Stimulated activated CD4-positive, alpha-beta T cell treated with anti-CD3 and anti-CD28 coated beads, Interleukin-12 subunit alpha, Interleukin-12 subunit beta, amount 100 ng/mL, for 24 hours (primary cell): ENCODE measurements around the gene UBL4A.
"Not testable (repeated sequence)": the region's sequence is repeated elsewhere in the genome, so short reads cannot be mapped to it uniquely, and the experiment has no call there.

ENCODE experiments used
- DNase-seq, 2 experiments: peaks; one replicate each; pipeline ENCODE4 v3.0.0-alpha.2; 2020; ENCODE audit warnings: low read depth in 2 of 2

UBL4A gene

GRCh38 chrX:154508384-154508745 lies 21.9 kb upstream of the UBL4A start:
- no peak for DNase-seq

DNA sequence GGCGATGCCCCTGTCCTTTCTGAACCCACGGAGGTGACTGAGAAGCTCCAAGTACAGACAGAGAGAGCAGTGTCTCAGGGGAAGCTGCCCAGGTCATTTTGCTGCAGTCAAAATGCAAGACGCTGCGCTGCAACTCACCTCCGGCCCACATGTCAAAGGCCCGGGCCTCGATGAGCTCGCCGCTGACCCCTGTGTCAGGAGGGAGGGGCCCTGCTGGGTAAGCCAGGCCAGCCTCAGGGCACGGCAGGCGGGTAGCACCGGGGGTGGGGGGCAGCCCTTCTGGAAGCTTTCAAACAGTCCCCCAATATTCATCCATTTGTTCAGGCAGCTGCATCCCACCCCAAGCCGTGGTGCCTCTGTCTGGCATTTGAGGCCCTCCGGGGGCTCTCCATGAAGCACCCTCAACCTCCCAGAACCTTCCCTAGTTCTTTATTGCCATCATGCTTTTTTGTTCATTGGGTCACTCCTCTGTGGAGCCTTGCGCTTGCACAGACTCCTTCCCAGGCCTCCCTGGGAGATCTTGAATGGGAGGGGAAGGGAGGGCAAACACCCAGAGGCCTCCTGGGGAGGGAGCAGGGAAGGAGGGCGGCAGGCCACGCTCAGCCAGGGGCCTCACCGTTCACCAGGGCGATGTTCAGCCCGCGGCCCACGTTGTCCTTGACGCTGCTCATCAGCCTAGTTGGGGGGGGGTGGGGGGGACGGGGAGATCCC lies 21.4 kb upstream of the UBL4A start:
- no peak for DNase-seq

DNA sequence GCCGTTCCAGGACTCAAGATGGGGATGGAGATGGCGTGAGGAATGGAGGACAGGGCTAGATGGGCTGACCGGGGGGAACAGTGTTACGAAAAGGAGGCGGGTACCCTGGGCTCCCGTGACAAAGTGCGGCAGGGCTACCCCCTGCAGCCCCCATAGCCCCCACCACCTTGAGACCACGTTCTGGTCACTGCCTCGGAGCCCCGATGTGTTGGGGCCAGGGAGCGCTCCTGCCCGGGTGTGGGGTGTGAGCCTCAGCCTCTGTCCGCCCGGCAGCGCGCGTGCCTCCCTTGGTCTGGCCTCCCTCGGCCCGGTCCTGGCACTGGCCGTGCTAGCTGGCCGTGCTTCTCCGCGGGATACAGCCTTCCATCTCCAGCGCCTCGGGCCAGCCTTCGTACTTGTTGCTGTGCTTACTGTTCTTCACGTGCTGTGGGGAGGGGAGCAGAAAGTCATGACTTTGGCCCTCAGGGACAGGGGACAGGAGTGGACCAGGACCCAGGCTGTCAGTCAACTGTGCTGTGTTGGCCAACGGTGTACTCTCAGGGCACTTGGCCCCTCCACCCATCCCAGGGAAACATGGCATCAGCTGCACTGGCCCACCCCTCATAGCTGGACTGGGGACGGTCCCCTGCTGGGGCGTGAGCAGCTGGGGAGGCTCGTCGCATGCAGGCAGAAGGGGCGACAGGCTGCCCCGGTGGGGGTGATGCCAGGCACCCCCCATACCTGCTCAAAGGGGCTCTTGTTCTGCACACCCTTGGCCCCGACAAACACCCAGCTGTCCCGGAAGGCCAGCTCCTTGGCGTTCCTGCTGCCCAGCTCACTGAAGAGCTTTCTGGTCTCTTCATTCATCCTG lies 20.3 kb upstream of the UBL4A start:
- no peak for DNase-seq

GRCh38 chrX:154505734-154506133 lies 19.3 kb upstream of the UBL4A start:
- no peak for DNase-seq

- no peak for DNase-seq
These were observed 16.6 kb upstream of the UBL4A start for GRCh38 chrX:154502989-154503388.

DNA sequence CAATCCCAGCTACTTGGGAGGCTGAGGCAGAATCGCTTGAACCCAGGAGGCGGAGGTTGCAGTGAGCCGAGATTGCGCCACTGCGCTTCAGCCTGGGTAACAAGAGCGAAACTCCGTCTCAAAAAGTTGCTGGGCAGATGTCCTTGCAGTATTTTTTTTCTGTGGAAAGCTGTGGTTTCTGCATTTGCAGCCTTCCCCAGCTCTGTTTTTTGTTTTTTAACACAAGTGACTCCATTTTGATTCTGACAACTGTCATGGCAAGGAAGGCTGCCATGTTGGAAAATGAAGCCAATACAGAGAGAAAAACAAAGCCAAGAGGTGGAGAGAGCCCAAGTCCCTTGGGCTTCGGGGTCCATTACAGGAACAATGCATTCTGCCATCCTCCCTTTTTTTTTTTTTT lies 15.7 kb upstream of the UBL4A start:
- no peak for DNase-seq

DNA sequence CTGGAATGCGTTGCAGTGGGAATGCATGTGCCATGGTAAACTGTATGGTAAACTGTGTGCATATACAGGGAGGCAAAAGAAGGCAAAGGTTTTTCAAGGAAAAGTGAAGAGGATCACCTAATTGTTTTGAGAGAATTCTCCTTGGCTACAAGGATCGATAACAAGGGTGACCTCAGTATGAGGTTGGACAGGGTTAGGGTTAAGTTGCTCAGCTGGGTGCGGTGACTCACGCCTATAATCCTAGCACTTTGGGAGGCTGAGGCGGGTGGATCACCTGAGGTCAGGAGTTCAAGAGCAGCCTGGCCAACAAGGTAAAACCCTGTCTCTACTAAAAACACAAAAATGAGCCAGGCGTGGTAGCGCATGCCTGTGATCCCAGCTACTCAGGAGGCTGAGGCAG lies 15.0 kb upstream of the UBL4A start:
- DNase-seq, result not testable (repeated sequence)

GRCh38 chrX:154496591-154497137 lies 10.2 kb upstream of the UBL4A start:
- DNase-seq, result not testable (repeated sequence)

DNA sequence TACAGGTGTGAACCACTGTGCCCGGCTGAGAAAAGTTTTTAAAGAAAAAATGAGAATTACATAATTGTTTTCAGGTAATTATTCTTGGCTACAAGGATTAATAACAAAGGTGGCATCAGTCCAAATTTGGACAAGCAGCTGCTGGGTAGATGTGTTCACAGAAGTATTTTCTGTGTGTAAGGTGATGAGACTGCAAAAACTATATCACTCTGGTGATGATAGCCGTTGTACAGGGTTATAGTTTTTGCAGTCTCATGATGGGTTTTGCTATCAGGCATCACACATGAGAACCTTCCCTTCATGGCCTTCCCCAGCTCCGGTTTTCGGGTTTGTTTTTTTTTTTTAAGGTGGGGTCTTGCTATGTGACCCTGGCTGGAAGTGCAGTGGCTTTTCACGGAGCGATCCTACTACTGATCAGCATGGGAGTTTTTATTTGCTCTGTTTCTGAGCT lies 9.1 kb upstream of the UBL4A start:
- no peak for DNase-seq

DNA sequence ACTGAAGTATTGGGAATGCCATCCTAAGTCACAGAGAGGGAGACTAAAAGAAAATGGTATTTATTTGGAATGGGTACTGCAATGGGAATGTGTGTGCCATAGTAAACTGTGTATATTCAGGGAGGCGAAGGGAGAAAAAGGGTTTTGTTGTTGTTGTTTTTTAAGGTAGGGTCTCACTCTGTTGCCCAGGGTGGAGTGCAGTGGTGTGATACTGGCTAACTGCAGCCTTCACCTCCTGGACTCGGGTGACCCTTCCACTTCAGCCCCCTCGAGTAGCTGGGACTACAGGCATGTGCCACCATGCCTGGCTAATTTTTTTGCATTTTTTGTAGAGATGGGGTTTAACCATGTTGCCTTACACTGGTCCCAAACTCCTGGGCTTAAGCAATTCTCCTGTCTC lies 8.3 kb upstream of the UBL4A start:
- no peak for DNase-seq

DNA sequence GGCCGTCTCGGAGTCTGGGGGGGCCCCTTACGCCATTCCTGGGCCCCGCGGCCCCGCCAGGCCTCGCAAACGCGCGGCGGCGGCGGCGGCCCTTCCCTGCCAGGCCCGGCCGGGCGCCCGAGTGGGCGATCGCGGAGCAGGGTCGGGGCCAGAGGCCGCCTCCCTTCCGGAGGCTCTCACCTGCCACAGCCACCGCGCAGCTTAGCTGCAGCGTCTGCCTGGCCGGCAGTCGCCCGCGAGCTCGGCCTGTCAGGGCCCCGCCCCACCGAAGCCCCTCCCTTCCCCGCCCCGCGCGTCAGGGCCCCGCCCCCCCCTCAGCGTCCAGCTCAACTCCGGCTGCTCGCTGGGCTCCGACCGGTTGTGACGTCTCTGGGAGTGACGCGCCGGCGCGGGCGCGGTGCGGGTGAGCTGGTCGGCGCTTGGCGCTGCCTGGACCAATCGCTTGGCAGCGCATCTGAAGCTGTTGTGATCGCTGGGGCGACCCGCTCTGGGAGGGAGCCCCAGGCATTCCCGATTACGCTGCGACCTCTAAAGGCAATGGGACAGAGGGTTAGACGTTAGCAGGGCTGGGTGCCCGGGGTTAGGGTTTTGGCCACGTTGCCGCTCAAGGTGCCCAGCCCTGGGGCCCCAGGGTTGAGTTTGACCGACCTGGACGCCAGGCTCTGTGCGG lies 4.1 kb upstream of the UBL4A start, which contains the start of gene SLC10A3:
Gene SLC10A3 (minus strand): TSS at position 216 of the 670 bp plus-strand sequence. CDS start 1,689 bp downstream, outside the sequence.
- peak; percentile 77 to 80 for DNase-seq

DNA sequence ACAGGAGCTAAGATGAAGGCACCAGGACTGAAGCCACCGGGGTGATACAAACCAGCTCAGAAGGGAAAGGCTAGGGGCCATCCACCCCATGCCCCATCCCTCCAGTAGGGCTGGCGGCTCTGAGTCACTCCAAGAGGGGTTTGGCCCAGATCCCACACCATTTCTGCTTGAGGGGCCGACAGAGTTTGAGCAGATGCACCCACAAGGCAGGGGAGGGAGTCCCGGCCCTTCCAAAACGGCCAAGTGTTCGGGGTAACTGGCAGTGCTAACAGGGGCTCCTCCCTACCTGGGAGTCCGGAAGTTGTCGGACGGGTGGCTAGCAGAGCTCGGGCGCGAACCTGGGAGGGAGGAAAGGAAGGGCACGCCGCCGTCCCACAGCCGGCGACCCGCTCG lies 3.6 kb upstream of the UBL4A start:
- no peak for DNase-seq

DNA sequence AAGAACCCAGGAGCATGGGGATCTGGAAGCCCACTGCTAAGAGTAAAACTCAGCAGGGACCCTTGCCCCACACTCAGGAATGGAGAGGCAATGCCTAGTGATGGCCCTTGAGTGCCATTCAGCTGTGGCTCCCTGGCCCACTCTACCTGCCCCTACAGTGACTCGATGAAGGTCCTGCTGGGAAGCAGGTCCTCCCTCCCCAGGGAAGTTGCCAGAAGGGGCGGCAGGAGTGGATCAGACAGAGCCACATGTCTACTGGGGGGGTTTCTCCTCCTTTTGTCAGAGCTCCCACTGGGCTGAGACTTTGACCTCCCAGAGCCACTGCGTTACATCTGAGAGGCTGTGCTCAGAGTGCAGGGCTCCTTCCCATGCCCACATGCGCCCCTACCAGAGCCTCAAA lies 2.8 kb upstream of the UBL4A start:
- no peak for DNase-seq

DNA sequence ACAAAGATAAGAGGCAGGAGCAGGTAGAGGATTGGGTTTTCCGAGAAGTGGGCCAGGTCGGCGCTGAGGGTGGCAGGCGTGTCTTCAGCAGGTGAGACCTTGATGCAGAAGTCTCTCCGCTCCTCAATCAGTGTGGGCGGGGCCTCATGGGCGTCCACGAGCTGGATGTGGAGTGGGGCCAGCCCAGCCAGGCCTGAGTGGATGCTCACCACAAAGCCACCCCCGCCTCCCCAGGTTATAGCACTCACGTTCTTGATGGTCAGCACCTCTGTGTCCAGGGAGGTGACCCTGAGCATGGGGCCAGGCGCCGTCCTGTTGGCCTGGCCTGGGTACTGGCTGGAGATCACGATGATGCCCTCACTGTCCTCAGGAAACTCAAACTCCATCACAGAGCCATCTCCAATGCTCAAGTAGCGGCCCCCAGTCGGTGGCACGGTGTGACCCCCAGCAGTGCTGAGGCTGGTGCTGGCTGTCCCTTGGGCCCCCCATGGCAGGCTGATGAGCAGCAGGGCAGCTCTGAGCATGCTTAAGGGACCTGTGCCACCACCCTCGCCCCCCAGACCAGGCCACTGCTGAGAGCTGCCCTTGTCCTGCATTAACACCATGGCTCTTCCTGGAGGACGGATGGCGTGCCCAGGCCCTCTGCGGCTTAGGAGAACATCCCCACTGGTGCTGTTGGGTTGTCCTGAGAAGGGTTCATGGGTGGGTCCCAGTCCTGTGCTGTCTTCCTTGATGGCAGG lies 2.1 kb upstream of the UBL4A start:
- DNase-seq, result no peak

- DNase-seq, result no peak
These were observed 1.3 kb upstream of the UBL4A start for GRCh38 chrX:154487518-154488290.

DNA sequence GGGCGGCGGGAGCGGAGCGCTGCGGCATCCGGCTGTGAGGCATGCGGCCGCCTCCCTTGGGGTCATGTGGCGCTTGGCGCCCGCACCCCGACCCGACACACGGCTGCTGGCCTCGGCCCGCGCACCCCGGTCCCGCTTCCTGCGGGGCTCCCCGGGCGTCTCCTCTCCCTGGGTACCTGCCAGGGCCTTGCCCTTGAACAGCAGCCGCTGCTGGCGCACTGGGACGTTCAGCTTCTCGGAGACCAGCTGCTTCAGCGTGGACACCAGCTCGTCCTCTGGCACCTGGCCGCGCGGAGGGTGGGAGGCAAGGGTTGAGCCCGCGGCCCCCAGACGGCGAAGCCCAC lies 391 bp downstream of the UBL4A start:
- no peak for DNase-seq

GRCh38 chrX:154485150-154486051 lies 1.0 kb downstream of the UBL4A start:
- DNase-seq, result no peak

DNA sequence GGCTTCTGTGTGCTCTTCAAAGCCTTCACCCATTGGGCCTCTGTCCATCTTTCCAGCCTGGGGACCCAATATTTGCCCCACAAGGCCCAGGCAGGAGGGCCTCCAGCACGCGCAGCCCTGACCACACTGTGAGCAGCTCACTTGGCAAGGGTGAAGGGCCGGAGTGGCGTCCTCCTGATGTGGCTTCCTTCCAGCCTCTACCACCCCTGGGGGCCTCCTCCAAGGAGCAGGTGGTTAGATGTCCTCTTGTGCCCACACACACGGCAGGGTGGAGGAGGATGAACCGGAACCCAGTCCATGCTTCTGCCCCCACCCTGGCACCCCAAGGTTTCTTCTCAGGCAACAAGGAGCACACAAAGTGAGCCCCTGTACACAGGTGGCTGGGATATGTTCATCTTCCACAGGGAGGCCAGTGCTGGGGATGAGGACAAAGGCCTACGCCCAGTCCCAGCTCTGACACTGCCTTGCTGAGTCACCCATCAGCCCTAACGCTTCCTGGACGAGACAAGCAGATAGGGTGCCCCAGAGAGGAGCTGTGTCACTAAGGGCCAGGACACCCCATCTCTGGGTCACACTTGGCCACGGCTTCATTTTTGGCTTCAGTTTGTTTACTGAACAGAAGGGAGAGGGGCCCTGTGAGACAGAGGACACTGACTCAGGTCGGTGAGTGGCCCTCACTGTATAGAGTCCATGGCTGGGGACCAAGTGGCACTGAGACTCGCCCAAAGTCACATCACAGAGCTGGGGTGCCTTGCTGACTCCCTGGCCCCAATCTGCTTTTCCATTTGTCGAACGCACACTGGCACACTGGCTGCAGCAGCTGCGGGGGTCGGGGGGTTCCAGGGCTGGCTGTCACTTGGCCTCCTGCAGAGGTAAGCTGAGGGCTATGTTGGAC lies 1.9 kb downstream of the UBL4A start:
- no peak for DNase-seq

DNA sequence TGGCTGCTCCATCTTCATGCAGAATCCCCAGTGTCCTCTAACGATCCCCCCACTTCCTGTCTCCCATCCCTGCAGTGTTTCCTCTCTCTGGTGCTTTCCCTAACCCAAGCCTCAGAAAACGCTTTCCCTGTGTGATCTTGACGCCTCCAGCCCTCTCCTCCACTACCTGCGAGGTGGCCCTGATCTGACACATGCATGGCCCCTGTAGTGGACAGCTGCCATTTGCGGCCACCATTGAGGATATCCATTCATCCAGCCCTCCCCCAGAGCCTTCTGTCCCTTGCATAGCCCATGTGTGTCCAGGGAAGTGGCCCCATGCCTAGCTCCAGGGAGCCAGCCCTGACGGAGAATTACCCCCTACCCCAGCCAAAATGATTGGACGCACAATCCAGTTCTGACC lies 3.1 kb downstream of the UBL4A start:
- DNase-seq, result no peak
